HG02759 (cell line): ENCODE data around the gene USP19.

Experiments used
- ATAC-seq: cut with Tn5 transposase; IDR thresholded peaks from one replicate; pipeline ENCODE4 v1.9.1; 2021; ENCODE audit warnings: mild to moderate bottlenecking, moderate library complexity; ENCODE audit not compliant: unreplicated experiment

The USP19 gene

GRCh38 chr3:49104427-49105291, 16.0 kb downstream of the USP19 start, which contains the start of gene QARS1:
TSS of gene QARS1 (minus strand) at chr3:49104757. CDS start at chr3:49104733, 24 bp downstream.
- peak; percentile 94 for ATAC-seq

DNA sequence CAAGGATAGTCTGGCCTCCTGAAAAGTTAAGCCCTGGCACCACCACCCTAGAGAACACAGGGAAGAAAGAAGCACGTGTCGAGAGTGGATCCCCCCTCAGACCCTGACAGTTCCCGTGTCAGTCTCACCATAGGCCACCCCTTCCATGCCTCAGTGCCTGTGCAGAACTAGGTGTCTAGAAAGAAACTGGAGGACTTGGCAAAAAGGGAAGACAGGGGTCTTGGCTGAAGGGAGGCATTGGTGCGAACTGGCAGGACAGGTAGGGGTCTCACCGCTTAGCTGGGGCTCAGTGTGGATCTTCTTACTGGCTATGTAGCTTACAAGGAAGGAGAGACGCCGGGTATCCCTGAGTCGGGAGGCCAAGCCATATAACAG, 16.6 kb downstream of the USP19 start:
- no peak for ATAC-seq

DNA sequence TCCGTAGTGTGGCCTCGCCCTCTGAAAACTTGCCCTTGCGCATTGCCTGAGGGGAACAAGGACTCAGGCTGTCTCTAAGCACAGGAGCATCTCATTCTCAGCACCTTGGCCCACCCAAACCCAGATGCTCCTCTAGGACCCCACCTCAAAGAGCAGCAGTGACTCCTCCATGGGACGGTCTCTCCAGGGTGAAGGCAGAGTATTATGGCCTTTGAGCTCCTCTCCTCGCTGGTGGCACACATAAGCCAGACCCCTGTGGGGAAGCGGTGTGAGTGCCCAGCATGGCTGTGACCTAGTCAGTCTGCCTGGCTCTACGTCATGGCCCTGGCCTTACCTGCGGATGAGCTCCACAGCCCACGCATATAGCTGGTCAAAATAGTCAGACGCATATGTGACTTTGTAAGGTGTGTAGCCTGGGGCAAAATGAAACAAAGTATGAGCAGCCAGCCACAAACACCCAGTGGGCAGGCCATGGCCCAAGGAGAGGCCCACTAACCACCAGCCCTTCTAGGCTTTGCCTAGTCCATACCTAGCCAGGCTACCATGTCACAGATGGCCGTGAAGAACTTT, 20.5 kb downstream of the USP19 start:
- no peak for ATAC-seq

DNA sequence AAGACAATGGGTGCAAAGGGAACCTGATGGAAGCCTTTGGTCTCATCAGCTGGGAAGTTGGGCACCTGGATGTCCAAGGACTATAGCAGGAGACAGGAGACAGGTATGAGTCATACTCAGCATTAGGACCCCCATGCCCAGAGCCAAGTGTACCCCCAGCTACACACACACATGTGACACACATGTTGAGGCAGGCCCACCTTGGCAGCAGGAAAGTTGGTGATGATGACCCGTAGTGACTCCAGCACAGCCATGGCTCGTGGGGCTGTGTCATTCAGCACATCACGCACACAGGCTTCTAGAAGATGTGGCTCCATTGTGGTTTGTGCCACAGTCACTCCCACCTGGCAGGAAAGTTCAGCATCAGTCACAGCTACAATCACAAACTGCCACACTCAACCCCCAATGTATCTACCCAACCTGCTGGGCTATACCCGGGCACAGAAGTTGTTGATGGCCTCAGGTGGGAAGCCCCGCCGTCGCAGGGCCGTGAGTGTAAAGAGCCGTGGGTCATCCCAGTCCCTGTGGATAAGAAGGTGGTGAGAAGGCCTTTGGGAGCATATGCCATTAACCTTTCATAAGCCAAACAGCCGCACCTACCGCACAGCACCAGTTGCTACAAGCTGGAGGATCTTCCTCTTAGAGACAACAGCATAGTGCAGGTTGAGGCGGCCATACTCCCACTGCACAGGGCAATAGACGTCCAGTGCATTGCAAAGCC, 21.6 kb downstream of the USP19 start:
- ATAC-seq, result no peak

DNA sequence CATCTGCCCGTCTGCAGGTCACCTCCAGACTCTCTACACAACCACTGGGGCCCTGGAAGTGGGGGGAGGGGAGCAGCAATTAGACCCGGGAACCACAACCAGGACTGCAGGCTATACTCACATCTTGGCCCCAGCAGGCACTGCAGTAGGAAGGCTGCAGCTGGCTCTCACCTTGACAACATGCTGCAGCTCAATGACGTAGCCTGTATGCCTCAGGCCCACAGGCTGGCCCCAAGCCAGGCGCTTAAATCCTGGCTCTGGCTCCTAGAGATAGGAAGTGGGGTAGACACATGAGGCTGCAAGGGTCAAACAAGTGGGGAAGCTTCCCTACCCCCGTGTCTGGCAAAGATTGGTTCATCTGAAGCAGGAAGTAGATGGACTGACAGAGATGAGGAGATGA, 22.2 kb downstream of the USP19 start:
- no peak for ATAC-seq

- ATAC-seq, result peak; percentile 78
Observed at GRCh38 chr3:49093853-49094767, 26.5 kb downstream of the USP19 start, which contains the start of gene QRICH1. TSS of gene QRICH1 (minus strand) at chr3:49094071. CDS start at chr3:49077017, 17,054 bp downstream.

GRCh38 chr3:49092938-49093852, 27.4 kb downstream of the USP19 start:
- ATAC-seq, result peak; percentile 42

DNA sequence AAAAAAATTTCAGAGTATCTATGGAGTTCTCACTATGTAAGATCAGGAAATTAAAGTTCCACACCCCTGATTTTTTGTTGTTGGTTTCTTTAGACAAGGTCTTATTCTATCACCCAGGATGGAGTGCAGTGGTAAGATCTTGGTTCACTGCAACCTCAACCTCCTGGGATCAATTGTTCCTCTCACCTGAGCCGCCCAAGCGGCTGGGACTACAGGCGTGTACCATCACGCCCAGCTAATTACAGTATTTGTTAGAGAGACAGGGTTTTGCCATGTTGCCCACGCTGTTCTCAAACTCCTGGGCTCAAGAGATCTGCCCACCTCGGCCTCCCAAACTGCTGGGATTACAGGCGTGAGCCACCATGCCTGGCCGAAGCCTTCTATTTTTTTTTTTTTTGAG, 39.2 kb downstream of the USP19 start:
- no peak for ATAC-seq

DNA sequence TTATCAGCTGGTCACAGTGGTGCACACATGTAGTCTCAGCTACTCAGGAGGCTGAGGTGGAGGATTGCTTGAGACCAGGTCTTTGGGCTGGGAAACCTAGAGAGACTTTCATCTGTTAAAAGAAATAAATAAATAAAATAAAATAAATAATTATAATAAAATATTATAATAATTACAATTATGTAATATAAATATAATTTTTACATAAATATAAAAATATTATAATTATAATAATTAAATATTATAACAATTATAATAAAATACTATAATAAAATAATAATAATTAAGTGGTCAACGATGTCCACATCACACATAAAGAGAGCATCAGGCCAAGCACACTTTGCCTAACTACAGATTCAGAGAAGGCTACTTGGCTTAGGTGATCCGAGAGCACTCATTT, 41.4 kb downstream of the USP19 start:
- no peak for ATAC-seq

- no peak for ATAC-seq
Observed at GRCh38 chr3:49076646-49077045, 44.0 kb downstream of the USP19 start.

DNA sequence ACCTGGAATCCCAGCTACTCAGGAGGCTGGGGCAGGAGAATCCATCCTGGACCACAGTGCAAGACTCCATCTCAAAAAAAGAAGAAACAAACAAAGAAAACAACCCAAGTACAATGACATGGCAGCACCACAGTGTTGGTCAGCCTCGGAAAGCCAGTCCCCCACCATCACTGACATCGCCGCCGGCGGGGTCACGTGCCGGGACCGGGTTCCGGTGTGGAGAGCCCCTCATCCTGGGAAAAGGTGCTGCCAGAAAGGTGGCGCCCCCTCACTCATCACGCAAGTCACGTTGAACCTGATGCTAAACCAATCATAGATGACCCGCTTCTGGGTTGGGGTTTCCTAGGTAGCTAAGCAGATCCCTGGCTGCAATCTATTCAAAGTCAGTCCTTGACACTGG, 44.5 kb downstream of the USP19 start:
- no peak for ATAC-seq
